GM18526 (cell line): ENCODE measurements around the gene IMPA2.

Experiments used
- POLR2A ChIP-seq: IDR thresholded peaks from 3 replicates; pipeline ENCODE4 v1.6.1; 2011; ENCODE audit not compliant: insufficient read length; ENCODE audit errors: extremely low read depth

The IMPA2 gene

DNA sequence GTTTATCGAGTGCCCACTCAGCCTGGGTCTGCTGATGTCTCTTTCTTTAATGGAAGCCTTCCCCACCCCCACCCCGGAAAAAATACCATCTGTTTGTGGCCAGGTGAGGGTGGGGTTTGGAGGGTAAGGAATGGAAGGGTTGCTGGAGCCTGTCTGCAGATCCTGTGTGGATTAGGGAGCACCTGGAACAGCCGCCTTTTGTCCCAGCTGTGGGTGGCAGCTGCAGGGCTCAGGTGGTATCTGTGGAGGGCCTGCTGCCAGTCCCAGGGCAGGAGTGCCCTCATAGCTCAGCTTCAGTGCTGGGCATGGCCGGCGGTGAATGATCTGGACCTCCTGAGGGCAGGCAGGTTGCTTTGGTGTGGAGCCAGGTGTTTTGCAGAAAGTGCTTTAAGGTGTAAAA lies 45.3 kb downstream of the IMPA2 start:
- TF ChIP-seq POLR2A: no peak

DNA sequence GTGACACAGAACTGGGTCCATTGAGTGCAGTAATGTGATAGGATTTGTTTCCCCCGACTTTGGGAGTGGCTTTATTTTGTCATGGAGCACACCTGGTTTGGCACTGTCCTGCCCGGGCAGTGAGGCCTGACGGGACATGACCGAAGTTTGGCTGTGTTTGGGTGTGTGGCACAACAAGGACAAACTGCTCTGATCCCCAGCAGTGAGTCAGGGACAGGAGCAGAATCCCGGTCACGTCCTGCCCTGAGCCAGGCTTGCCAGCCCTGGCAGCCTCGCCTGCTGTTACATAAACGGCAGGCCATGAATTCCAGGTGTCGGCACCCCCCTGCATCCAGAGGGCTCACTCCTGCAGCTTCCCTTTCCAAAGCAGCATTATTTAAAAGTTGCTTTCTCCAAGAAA lies 45.7 kb downstream of the IMPA2 start:
- no peak for TF ChIP-seq POLR2A

DNA sequence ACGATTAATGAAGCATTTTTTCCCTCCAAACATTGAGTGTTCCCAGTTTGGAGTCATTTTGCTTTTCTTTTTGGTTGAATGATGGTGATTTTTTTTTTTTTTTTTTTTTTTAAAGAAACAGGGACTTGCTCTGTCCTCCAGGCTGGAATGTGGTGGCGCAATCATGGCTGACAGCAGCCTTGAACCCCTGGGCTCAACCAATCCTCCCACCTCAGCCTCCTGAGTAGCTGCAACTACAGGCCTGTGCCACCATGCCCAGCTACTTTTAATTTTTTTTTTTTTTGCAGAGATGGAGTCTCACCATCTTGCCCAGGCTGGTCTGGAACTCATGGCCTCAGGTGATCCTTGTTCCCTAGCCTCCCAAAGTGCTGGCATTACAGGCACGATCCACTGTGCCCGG lies 46.2 kb downstream of the IMPA2 start:
- no peak for TF ChIP-seq POLR2A

DNA sequence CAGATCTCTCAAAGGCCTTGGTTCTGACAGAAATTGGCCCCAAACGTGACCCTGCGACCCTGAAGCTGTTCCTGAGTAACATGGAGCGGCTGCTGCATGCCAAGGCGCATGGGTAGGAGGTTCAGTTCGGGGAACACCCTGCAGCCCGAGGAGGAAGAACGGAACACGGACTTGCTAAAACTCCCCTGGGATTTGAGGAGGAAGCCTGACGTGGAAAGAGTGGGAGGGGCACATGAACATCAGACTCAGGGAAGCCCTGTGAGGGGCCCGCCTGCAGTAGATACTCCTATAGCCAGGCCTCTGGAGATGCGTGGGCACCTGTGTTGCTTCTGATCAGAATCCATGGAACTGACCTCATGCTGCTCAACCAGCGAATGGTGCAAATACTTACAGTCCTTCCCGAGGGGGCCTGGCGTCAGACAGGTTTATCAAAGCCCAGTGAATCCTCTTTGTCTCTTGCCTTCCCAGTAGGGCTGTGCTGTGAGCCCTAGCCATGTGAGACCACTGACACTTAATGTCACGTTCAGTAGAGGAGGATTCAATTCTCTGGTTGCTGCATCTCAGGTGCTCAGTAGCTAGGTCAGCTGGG lies 46.8 kb downstream of the IMPA2 start:
- TF ChIP-seq POLR2A: no peak

DNA sequence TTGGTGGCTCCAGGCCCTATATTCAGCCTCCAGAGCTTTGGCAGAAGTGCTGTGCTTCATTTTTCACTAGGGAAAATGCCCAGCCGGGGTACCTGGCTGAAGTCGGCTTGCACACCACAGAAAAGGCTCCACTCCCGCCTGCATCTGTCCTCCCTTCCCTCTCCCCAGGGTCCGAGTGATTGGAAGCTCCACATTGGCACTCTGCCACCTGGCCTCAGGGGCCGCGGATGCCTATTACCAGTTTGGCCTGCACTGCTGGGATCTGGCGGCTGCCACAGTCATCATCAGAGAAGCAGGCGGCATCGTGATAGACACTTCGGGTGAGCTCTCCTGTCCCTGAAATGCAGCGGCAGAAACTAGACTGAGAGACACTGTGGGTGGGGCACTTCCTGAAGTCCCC lies 47.4 kb downstream of the IMPA2 start:
- TF ChIP-seq POLR2A: no peak

DNA sequence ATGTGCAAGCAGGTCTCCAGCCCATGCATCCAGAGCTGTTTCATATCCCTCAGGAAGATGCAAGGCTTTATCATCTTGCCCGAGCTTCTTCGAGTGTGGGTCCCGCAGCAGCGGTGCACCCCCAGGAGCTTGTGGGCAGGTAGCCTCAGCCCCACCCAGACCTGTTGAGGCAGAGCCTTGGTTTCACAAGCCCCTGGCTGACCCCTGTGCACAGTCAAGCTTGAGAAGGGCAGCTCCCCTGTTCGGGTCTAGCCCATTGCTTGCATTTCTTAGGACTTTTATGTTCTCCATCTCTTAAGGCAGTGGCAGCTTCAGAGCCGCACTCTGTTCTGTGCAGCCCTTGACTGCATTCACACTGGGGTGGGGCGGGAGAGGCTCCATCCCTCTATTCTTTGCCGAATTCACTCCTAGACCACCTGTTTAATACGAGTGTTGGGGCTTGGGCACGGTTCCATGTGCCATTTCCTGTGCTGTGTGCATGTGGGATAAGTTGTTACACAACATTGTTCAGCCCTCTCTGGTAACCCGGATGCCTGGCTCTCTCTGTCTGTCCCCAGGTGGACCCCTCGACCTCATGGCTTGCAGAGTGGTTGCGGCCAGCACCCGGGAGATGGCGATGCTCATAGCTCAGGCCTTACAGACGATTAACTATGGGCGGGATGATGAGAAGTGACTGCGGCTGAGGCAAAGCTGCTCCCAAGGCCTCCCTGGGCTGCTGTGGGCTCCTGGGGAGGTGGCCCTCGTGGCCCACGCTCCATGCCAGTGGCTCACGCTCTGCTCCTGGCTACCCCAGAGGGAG lies 48.7 kb downstream of the IMPA2 start:
- no peak for TF ChIP-seq POLR2A

DNA sequence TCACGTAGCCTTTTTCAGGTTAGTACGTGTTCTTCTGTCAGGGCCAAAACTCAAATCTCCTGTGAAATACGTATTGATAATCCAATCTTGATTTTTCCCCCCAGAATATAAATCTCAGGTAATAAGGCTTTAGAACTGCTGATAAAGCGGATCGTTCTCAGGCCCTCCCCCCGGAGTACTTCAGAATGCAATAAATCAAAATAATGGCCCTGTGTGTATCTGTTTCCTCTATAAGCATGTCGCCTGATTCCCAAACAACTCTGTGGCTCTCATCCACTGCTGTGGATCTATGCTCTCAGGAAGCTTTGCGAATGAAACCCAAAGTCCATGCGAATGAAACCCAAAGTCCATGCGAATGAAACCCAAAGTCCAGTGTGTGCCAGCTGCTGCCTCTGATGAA lies 49.4 kb downstream of the IMPA2 start:
- no peak for TF ChIP-seq POLR2A

DNA sequence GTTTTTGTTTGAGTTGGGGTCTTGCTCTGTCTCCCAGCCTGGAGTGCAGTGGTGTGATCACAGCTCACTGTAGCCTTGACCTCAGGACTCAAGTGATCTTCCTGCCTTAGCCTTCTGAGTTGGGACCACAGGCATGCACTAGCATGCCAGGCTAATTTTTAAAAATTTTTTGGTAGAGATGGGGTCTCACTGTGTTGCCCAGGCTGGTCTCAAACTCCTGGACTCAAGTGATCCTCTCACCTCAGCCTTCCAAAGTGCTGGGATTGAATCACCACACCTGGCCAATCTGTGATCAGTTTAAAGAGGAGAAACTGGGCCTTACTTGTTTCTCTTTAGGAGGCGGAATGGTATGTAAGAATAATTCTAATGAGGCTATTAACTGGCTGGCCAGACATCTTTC lies 49.9 kb downstream of the IMPA2 start:
- no peak for TF ChIP-seq POLR2A

DNA sequence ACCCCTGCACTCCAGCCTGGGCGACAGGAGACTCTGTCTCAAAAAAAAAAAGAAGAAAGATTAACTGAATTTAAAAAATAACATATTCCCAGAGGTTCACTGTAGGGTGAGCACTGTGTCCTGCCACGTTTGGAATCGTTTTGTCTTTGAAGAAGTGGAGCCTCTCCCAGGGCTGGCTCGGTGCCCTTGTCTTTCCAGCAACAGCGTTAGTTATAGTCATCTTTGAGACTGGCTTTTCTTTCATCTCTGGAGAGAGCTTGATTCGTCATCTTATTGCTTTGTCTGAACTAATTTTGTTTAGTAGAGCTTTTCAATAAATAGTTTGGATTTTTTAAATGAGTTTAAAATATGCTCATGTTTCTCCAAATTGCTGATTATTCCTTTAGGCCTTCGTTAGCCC lies 50.5 kb downstream of the IMPA2 start:
- TF ChIP-seq POLR2A: no peak

DNA sequence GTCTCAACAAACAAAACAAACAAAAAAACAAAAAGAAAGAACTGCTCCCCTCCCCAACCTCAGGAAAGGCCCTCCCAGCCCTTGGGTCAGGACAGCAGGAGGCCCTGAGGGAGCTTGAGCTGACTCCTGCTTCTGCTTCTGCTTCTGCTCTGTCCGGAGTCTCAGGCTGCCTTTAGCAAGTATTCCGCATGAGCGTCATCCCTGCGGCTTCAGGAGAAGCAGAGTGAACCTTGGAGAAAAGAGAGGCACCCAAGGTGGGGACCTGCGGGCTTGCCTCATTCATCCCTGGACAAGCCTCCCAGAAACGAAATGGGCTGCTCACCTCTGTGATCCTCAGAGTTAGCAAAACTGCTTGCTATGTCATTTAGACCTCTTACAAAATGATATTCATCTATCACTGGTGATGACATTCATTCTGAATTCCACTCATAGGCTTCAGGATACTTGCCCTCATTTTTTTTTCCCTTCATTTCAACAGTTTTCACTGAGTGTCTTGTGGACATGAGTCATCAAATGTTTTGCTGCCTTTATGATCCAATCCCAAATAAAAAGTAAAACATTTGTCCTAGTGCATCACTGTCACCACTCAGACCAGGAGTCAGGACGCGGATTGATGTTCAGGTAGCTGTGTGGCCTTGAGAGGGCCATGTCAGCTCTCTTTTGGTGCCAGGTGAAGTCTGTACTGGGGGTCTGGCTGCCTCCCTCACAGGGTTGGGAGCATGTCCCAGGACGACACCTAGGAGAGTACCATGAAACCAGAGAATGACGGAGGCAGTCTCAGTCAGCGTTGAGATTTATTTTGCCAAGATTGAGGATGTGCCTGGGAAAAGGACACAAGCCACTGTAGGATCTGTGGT lies 51.7 kb downstream of the IMPA2 start:
- TF ChIP-seq POLR2A: no peak

DNA sequence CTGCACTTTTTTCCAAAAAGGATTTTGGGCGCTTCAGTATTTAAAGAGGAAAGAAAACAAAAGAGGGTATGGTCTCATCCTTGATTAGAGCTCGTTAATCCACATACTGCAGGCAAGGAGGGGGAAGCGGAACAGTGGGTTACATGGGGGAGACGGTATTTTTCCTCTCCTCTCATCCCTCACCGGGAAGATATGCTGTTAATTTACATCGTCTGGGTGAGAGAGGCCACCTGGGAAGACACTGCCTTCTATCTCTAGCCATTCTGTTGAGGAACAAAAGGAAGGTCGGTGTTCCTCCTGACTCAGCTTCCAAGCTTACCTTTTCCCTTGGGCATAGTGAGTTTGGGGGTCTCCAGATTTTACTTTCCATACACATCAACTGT lies 52.3 kb downstream of the IMPA2 start:
- TF ChIP-seq POLR2A: no peak

DNA sequence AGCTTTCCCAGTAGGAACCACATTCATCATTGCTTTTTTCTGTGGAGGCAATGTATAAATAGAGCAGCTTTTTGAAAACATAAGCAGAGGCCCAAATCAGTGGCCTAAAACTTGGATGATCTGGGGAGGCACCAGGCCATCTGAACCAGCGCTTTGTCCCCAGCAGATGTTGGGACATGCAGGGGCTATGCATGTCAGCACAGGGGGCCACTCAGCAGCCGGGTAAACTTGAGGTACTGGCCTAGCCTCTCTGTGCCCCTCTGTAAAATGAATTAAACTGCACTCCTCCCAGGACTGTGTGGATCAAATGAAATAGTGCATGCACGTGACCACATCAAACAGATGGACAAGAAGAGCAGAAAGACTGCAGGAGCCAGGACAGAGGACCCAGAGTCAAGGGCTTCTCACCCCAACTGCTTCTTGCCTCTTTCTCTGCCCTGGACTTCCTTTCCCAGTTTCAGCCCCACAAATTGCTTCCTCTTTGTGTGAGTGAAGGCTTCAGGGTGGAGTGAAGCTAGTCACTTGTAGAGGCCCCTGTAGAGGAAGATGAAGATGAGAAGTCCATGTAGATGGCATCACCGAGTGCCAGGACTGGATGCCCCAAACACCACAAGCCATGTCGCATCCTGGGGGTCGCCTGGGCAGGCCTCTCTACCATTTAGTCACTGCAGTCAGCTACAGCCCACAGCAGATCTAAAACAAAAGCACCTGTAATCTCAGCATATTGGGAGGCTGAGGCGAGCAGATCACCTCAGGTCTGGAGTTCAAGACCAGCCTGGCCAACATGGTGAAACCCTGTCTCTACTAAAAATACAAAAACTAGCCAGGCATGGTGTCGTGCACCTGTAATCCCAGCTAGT lies 53.2 kb downstream of the IMPA2 start:
- no peak for TF ChIP-seq POLR2A

DNA sequence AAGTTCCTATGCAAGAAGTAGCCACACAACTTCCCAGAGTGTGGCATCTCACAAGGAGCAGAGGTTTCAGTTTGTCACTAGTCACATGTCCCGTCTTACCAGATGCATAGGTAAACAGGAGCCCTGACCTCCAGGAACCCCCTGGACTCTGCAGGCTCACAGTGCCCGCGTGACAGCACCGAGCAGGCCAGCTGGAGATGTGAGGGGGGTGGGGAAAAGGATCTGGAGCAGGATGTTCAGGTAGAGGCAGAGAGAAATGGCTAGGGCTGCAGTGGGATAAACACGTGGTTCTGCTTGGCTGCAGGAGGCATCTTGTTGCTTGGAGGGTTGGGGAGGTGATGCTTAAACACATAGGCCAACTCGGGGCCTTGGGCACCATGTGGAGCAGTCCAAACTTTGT lies 54.2 kb downstream of the IMPA2 start:
- no peak for TF ChIP-seq POLR2A

DNA sequence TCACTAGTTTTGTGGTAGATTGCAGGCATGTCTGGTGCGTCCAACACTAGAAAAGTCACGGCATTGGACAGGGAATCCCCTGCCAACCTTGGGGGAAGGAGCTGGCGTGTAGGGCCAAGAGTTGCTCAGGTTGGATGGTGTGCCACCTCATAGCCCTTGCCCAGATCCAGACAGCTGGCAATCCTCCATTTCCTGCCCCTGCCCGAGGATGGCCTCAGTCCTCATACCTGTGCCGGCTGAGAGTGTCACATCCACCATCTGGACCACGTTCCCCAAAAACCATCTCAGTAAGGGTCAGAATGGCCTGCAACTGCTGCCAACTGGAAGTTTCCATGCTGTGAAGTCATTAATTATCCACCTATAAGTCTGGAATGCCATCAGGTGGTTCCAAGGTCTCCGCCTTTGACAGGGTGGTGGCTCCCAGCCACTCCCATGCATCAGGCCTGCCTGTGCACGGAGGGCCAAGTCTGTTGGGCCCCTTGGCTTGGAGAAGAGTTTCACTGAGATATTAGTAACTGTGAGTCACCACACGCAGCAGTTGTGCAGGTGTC lies 55.0 kb downstream of the IMPA2 start:
- TF ChIP-seq POLR2A: no peak
